LNCaP clone FGC (cell line): ENCODE results near the gene CLDN10.

Source experiments
- DNase-seq: peaks from one replicate; pipeline ENCODE4 v3.0.0-alpha.2; 2011; ENCODE audit warnings: low read depth
- H3K4me3 ChIP-seq: 2 replicates; pipeline ENCODE4 v1.5.1; 2011; ENCODE audit warnings: mild to moderate bottlenecking, low read depth, low read length, control low read depth
- CTCF ChIP-seq: IDR thresholded peaks from 2 replicates; pipeline ENCODE4 v1.5.1; 2012; ENCODE audit warnings: mild to moderate bottlenecking; ENCODE audit not compliant: control insufficient read depth, insufficient read depth; ENCODE audit errors: extremely low read depth

The CLDN10 gene

GRCh38 chr13:95552539-95553441 lies at the start of gene CLDN10:
Gene CLDN10, plus strand, starts transcription at chr13:95552720. Its CDS starts 34 bp downstream, at chr13:95552754.
- TF ChIP-seq CTCF, result no peak
- DNase-seq, result no peak
- no peak within 1 kb of the TSS for H3K4me3 ChIP-seq

- no peak for DNase-seq
- no peak overlapping the region for H3K4me3 ChIP-seq
- no peak for TF ChIP-seq CTCF
These were observed 48.9 kb upstream of the CLDN10 start for GRCh38 chr13:95503662-95504061.

GRCh38 chr13:95505265-95505664 lies 47.3 kb upstream of the CLDN10 start:
- TF ChIP-seq CTCF, result no peak
- DNase-seq, result no peak
- H3K4me3 ChIP-seq, result no peak overlapping the region

- no peak for TF ChIP-seq CTCF
- H3K4me3 ChIP-seq, result no peak overlapping the region
- no peak for DNase-seq
These were observed 46.5 kb upstream of the CLDN10 start for GRCh38 chr13:95505986-95506385.

- TF ChIP-seq CTCF, result no peak
These were observed 44.5 kb upstream of the CLDN10 start for GRCh38 chr13:95507991-95508390.

GRCh38 chr13:95508996-95509395 lies 43.5 kb upstream of the CLDN10 start:
- no peak for DNase-seq
- no peak for TF ChIP-seq CTCF
- H3K4me3 ChIP-seq, result no peak overlapping the region

More at GRCh38 chr13:95507991-95508390, 44.5 kb upstream of the CLDN10 start:
- DNase-seq, result no peak
- H3K4me3 ChIP-seq, result no peak overlapping the region
